Esophagus muscularis mucosa (tissue), 3 donors: ENCODE measurements around the gene SLC6A9.

Source experiments
- CTCF ChIP-seq, 3 experiments: fragments of 200-600 bp in 2 of 3; fragments of 450-650 bp in 1 of 3; sonication (generic) in 2 of 3; IDR thresholded peaks; one replicate each; pipeline ENCODE4 v1.5.1; 2017 to 2019; ENCODE audit warnings: antibody characterized with exemption in 3 of 3, mild to moderate bottlenecking in 2 of 3, moderate library complexity in 1 of 3
- EP300 ChIP-seq: sonication (generic); formaldehyde crosslinking; IDR thresholded peaks from one replicate; pipeline ENCODE4 v1.6.1; 2017; ENCODE audit warnings: antibody characterized with exemption

GRCh38 chr1:44032170-44032790, 1.0 kb upstream of the SLC6A9 start:
- TF ChIP-seq EP300: no peak
- no peak for TF ChIP-seq CTCF (IDR thresholded peaks at IDR 0.05)
